Measurements from ENCODE around the gene CDH12. TPM values are rescaled to one million over a fixed set of nuclear protein-coding genes. Genes with fewer than 3 reads are reported as not detected.
"Not testable (repeated sequence)": the region's sequence is repeated elsewhere in the genome, so short reads cannot be mapped to it uniquely, and the experiment has no call there.

Gene CDH12
- total and polyA plus RNA-seq, 2 donors = 0.05 to 3.5 TPM

GRCh38 chr5:22390888-22391287 is 462.3 kb downstream of the CDH12 start:
- Histone ChIP-seq H3K4me1 (ENCODE audit: insufficient read depth) (no peaks in the 10 kb centered on the region), H3K4me3 (ENCODE audit: low read depth, low read length) (no peak overlapping the region), H3K27ac (ENCODE audit: low read depth) (no peak overlapping the region), H3K36me3 (ENCODE audit: insufficient read depth) (no peaks in the 10 kb centered on the region)
- no peak for DNase-seq (ENCODE audit: extremely low spot score)

GRCh38 chr5:22372826-22373660 is 480.1 kb downstream of the CDH12 start:
- H3K4me1 ChIP-seq (ENCODE audit: insufficient read depth) = no peaks in the 10 kb centered on the region
- no peak overlapping the region for H3K27ac ChIP-seq (ENCODE audit: low read depth)
- no peaks in the 10 kb centered on the region for H3K36me3 ChIP-seq (ENCODE audit: insufficient read depth)
- DNase-seq (ENCODE audit: extremely low spot score) = no peak
- no peak overlapping the region for H3K4me3 ChIP-seq (ENCODE audit: low read depth, low read length)
- WGBS = 87% methylated on average over 1 of the region's 1 CpG

GRCh38 chr5:22372376-22372775 is 480.8 kb downstream of the CDH12 start:
- Histone ChIP-seq H3K36me3 (ENCODE audit: insufficient read depth) (no peaks in the 10 kb centered on the region), H3K4me3 (ENCODE audit: low read depth, low read length) (no peak overlapping the region), H3K27ac (ENCODE audit: low read depth) (no peak overlapping the region), H3K4me1 (ENCODE audit: insufficient read depth) (no peaks in the 10 kb centered on the region)
- DNase-seq (ENCODE audit: extremely low spot score) = no peak
- WGBS = 68% methylated on average over 8 of the region's 8 CpGs

GRCh38 chr5:22354956-22355355 is 498.2 kb downstream of the CDH12 start:
- no peak for DNase-seq (ENCODE audit: extremely low spot score)
- Histone ChIP-seq H3K36me3 (ENCODE audit: insufficient read depth) (no peaks in the 10 kb centered on the region), H3K27ac (ENCODE audit: low read depth) (no peak overlapping the region), H3K4me1 (ENCODE audit: insufficient read depth) (no peaks in the 10 kb centered on the region), H3K4me3 (ENCODE audit: low read depth, low read length) (no peak overlapping the region)
- 67% methylated on average over 3 of the region's 3 CpGs for WGBS

- H3K4me3 ChIP-seq (ENCODE audit: low read depth, low read length) = no peak overlapping the region
Observed at GRCh38 chr5:22352493-22352892, 500.7 kb downstream of the CDH12 start.

GRCh38 chr5:22351178-22351577 is 502.0 kb downstream of the CDH12 start:
- Histone ChIP-seq H3K4me1 (ENCODE audit: insufficient read depth) (no peaks in the 10 kb centered on the region), H3K27ac (ENCODE audit: low read depth) (no peak overlapping the region), H3K4me3 (ENCODE audit: low read depth, low read length) (no peak overlapping the region), H3K36me3 (ENCODE audit: insufficient read depth) (peaks cover 2% of the 10 kb centered on the region)
- WGBS = 70% methylated on average over 2 of the region's 2 CpGs
- no peak for DNase-seq (ENCODE audit: extremely low spot score)

More at GRCh38 chr5:22352493-22352892, 500.7 kb downstream of the CDH12 start:
- Histone ChIP-seq H3K4me1 (ENCODE audit: insufficient read depth) (no peaks in the 10 kb centered on the region), H3K36me3 (ENCODE audit: insufficient read depth) (peaks cover 2% of the 10 kb centered on the region), H3K27ac (ENCODE audit: low read depth) (no peak overlapping the region)
- no peak for DNase-seq (ENCODE audit: extremely low spot score)
- WGBS = 29% methylated on average over 4 of the region's 4 CpGs

- Histone ChIP-seq H3K27ac (ENCODE audit: low read depth) (no peak overlapping the region), H3K36me3 (ENCODE audit: insufficient read depth) (peaks cover 2% of the 10 kb centered on the region), H3K4me3 (ENCODE audit: low read depth, low read length) (no peak overlapping the region), H3K4me1 (ENCODE audit: insufficient read depth) (no peaks in the 10 kb centered on the region)
- WGBS = 42% methylated on average over 6 of the region's 6 CpGs
- DNase-seq (ENCODE audit: extremely low spot score) = no peak
Observed at GRCh38 chr5:22348027-22348426, 505.1 kb downstream of the CDH12 start.

- WGBS = 72% methylated on average over 2 of the region's 2 CpGs
- peaks cover 2% of the 10 kb centered on the region for H3K36me3 ChIP-seq (ENCODE audit: insufficient read depth)
Observed at GRCh38 chr5:22344000-22344399, 509.1 kb downstream of the CDH12 start.

GRCh38 chr5:22341406-22341805 is 511.7 kb downstream of the CDH12 start:
- H3K4me1 ChIP-seq (ENCODE audit: insufficient read depth) = no peaks in the 10 kb centered on the region
- H3K27ac ChIP-seq (ENCODE audit: low read depth) = no peak overlapping the region
- no peak overlapping the region for H3K4me3 ChIP-seq (ENCODE audit: low read depth, low read length)
- no peak for DNase-seq (ENCODE audit: extremely low spot score)
- WGBS = 88% methylated on average over 2 of the region's 2 CpGs
- H3K36me3 ChIP-seq (ENCODE audit: insufficient read depth) = no peaks in the 10 kb centered on the region

More at GRCh38 chr5:22344000-22344399, 509.1 kb downstream of the CDH12 start:
- Histone ChIP-seq H3K4me3 (ENCODE audit: low read depth, low read length) (no peak overlapping the region), H3K4me1 (ENCODE audit: insufficient read depth) (no peaks in the 10 kb centered on the region), H3K27ac (ENCODE audit: low read depth) (no peak overlapping the region)
- DNase-seq (ENCODE audit: extremely low spot score) = no peak

GRCh38 chr5:22332949-22333348 is 520.2 kb downstream of the CDH12 start:
- not testable (repeated sequence) for H3K36me3 ChIP-seq (ENCODE audit: insufficient read depth); DNase-seq (ENCODE audit: extremely low spot score); H3K4me1 ChIP-seq (ENCODE audit: insufficient read depth); H3K27ac ChIP-seq (ENCODE audit: low read depth); H3K4me3 ChIP-seq (ENCODE audit: low read depth, low read length)
- 90% methylated on average over 3 of the region's 3 CpGs for WGBS

GRCh38 chr5:22329683-22330082 is 523.5 kb downstream of the CDH12 start:
- Histone ChIP-seq H3K36me3 (ENCODE audit: insufficient read depth) (no peaks in the 10 kb centered on the region), H3K4me3 (ENCODE audit: low read depth, low read length) (no peak overlapping the region), H3K4me1 (ENCODE audit: insufficient read depth) (no peaks in the 10 kb centered on the region), H3K27ac (ENCODE audit: low read depth) (no peak overlapping the region)
- DNase-seq (ENCODE audit: extremely low spot score) = no peak
- WGBS = 57% methylated on average over 1 of the region's 1 CpG

- Histone ChIP-seq H3K4me3 (ENCODE audit: low read depth, low read length) (no peak overlapping the region), H3K36me3 (ENCODE audit: insufficient read depth) (no peaks in the 10 kb centered on the region), H3K4me1 (ENCODE audit: insufficient read depth) (no peaks in the 10 kb centered on the region), H3K27ac (ENCODE audit: low read depth) (no peak overlapping the region)
- no peak for DNase-seq (ENCODE audit: extremely low spot score)
- 44% methylated on average over 1 of the region's 1 CpG for WGBS
Observed at GRCh38 chr5:22319798-22320197, 533.3 kb downstream of the CDH12 start.

- DNase-seq (ENCODE audit: extremely low spot score) = no peak
- H3K4me1 ChIP-seq (ENCODE audit: insufficient read depth) = no peaks in the 10 kb centered on the region
- H3K36me3 ChIP-seq (ENCODE audit: insufficient read depth) = no peaks in the 10 kb centered on the region
- no peak overlapping the region for H3K27ac ChIP-seq (ENCODE audit: low read depth)
- no peak overlapping the region for H3K4me3 ChIP-seq (ENCODE audit: low read depth, low read length)
Observed at GRCh38 chr5:22316294-22316693, 536.9 kb downstream of the CDH12 start.

- WGBS = 93% methylated on average over 15 of the region's 15 CpGs
- not testable (repeated sequence) for H3K27ac ChIP-seq (ENCODE audit: low read depth); DNase-seq (ENCODE audit: extremely low spot score); H3K4me3 ChIP-seq (ENCODE audit: low read depth, low read length); H3K4me1 ChIP-seq (ENCODE audit: insufficient read depth); H3K36me3 ChIP-seq (ENCODE audit: insufficient read depth)
Observed at GRCh38 chr5:22315052-22315451, 538.1 kb downstream of the CDH12 start.
